ENCODE results near the gene TMEM176B. TPM values are rescaled to one million over a fixed set of nuclear protein-coding genes. Genes with fewer than 3 reads are reported as not detected.

The TMEM176B gene
- total RNA-seq, 1 experiment from 2014 or later = not detected

GRCh38 chr7:150756166-150756565, 44.0 kb downstream of the TMEM176B start:
- Histone ChIP-seq H3K27me3 (peaks cover 12% of the 10 kb centered on the region; the same call in 1 of the 2 replicates), H3K9me3 (replicated peaks) (no peaks in the 10 kb centered on the region), H3K27ac (no peak overlapping the region), H3K36me3 (no peaks in the 10 kb centered on the region), H3K4me3 (no peak overlapping the region), H3K4me1 (no peaks in the 10 kb centered on the region)
- DNase-seq = no peak

GRCh38 chr7:150755473-150756099, 44.6 kb downstream of the TMEM176B start:
- no peaks in the 10 kb centered on the region for H3K9me3 ChIP-seq (replicated peaks)
- H3K36me3 ChIP-seq = no peaks in the 10 kb centered on the region
- no peaks in the 10 kb centered on the region for H3K4me1 ChIP-seq
- no peak overlapping the region for H3K4me3 ChIP-seq
- no peak overlapping the region for H3K27ac ChIP-seq
- H3K27me3 ChIP-seq = peaks cover 12% of the 10 kb centered on the region; the same call in 1 of the 2 replicates
- DNase-seq = no peak

- Histone ChIP-seq H3K27ac (no peak overlapping the region), H3K9me3 (replicated peaks) (no peaks in the 10 kb centered on the region), H3K4me1 (no peaks in the 10 kb centered on the region), H3K36me3 (no peaks in the 10 kb centered on the region), H3K27me3 (peaks cover 12% of the 10 kb centered on the region; the same call in 1 of the 2 replicates), H3K4me3 (no peak overlapping the region)
- no peak for DNase-seq
Measured at GRCh38 chr7:150754951-150755350, 45.2 kb downstream of the TMEM176B start.

GRCh38 chr7:150753826-150754603, 46.1 kb downstream of the TMEM176B start:
- no peaks in the 10 kb centered on the region for H3K4me1 ChIP-seq
- H3K9me3 ChIP-seq (replicated peaks) = no peaks in the 10 kb centered on the region
- no peak overlapping the region for H3K27ac ChIP-seq
- no peak overlapping the region for H3K4me3 ChIP-seq
- DNase-seq = peak in 1 of 2 experiments; percentile 41
- peaks cover 12% of the 10 kb centered on the region; the same call in 1 of the 2 replicates for H3K27me3 ChIP-seq
- H3K36me3 ChIP-seq = no peaks in the 10 kb centered on the region

GRCh38 chr7:150753239-150753638, 46.9 kb downstream of the TMEM176B start:
- no peaks in the 10 kb centered on the region for H3K36me3 ChIP-seq
- H3K27me3 ChIP-seq = peaks cover 12% of the 10 kb centered on the region; the same call in 1 of the 2 replicates
- no peak overlapping the region for H3K27ac ChIP-seq
- no peaks in the 10 kb centered on the region for H3K4me1 ChIP-seq
- no peak overlapping the region for H3K4me3 ChIP-seq
- H3K9me3 ChIP-seq (replicated peaks) = no peaks in the 10 kb centered on the region
- no peak for DNase-seq

- peaks cover 17% of the 10 kb centered on the region for H3K27me3 ChIP-seq
- H3K4me3 ChIP-seq = no peak overlapping the region
- no peak for DNase-seq
- no peaks in the 10 kb centered on the region for H3K4me1 ChIP-seq
- H3K9me3 ChIP-seq (replicated peaks) = no peaks in the 10 kb centered on the region
- H3K36me3 ChIP-seq = no peaks in the 10 kb centered on the region
- no peak overlapping the region for H3K27ac ChIP-seq
Measured at GRCh38 chr7:150751702-150752101, 48.5 kb downstream of the TMEM176B start.

- DNase-seq = no peak
- no peaks in the 10 kb centered on the region for H3K4me1 ChIP-seq
- H3K9me3 ChIP-seq (replicated peaks) = no peaks in the 10 kb centered on the region
- no peaks in the 10 kb centered on the region for H3K36me3 ChIP-seq
- H3K27ac ChIP-seq = no peak overlapping the region
- H3K4me3 ChIP-seq = no peak overlapping the region
- H3K27me3 ChIP-seq = peaks cover 17% of the 10 kb centered on the region
Measured at GRCh38 chr7:150748376-150748775, 51.8 kb downstream of the TMEM176B start.

GRCh38 chr7:150746921-150747320, 53.2 kb downstream of the TMEM176B start:
- H3K4me1 ChIP-seq = no peaks in the 10 kb centered on the region
- H3K27me3 ChIP-seq = peaks cover 10% of the 10 kb centered on the region
- H3K4me3 ChIP-seq = no peak overlapping the region
- DNase-seq = no peak
- no peak overlapping the region for H3K27ac ChIP-seq
- H3K36me3 ChIP-seq = no peaks in the 10 kb centered on the region
- no peaks in the 10 kb centered on the region for H3K9me3 ChIP-seq (replicated peaks)

GRCh38 chr7:150745876-150746275, 54.3 kb downstream of the TMEM176B start:
- peaks cover 9% of the 10 kb centered on the region; the same call in 1 of the 2 replicates for H3K27me3 ChIP-seq
- no peak for DNase-seq
- no peaks in the 10 kb centered on the region for H3K4me1 ChIP-seq
- H3K36me3 ChIP-seq = no peaks in the 10 kb centered on the region
- H3K27ac ChIP-seq = no peak overlapping the region
- H3K4me3 ChIP-seq = no peak overlapping the region
- no peaks in the 10 kb centered on the region for H3K9me3 ChIP-seq (replicated peaks)

GRCh38 chr7:150745086-150745485, 55.1 kb downstream of the TMEM176B start:
- Histone ChIP-seq H3K27me3 (peaks cover 9% of the 10 kb centered on the region; the same call in 1 of the 2 replicates), H3K4me1 (no peaks in the 10 kb centered on the region), H3K4me3 (no peak overlapping the region), H3K27ac (no peak overlapping the region), H3K36me3 (no peaks in the 10 kb centered on the region), H3K9me3 (replicated peaks) (no peaks in the 10 kb centered on the region)
- no peak for DNase-seq

GRCh38 chr7:150744041-150744656, 56.0 kb downstream of the TMEM176B start:
- Histone ChIP-seq H3K27me3 (peaks cover 9% of the 10 kb centered on the region; the same call in 1 of the 2 replicates), H3K9me3 (replicated peaks) (no peaks in the 10 kb centered on the region), H3K36me3 (no peaks in the 10 kb centered on the region), H3K4me1 (no peaks in the 10 kb centered on the region), H3K27ac (no peak overlapping the region), H3K4me3 (no peak overlapping the region)
- no peak for DNase-seq

- Histone ChIP-seq H3K27me3 (peaks cover 3% of the 10 kb centered on the region; the same call in 1 of the 2 replicates), H3K4me3 (no peak overlapping the region), H3K27ac (no peak overlapping the region), H3K36me3 (no peaks in the 10 kb centered on the region), H3K4me1 (no peaks in the 10 kb centered on the region), H3K9me3 (replicated peaks) (no peaks in the 10 kb centered on the region)
- no peak for DNase-seq
Measured at GRCh38 chr7:150742286-150742968, 57.7 kb downstream of the TMEM176B start.
